K562 (cell line): ENCODE data around the gene LRRC43. TPM values are rescaled to one million over a fixed set of nuclear protein-coding genes. Genes with fewer than 3 reads are reported as not detected.

ENCODE experiments used
- CREM ChIP-seq: IDR thresholded peaks from 2 replicates; pipeline ENCODE4 v1.6.1; 2014; ENCODE audit warnings: antibody characterized with exemption, low read depth
- CTCFL ChIP-seq: IDR thresholded peaks from 2 replicates; pipeline ENCODE4 v1.6.1; 2011; ENCODE audit warnings: borderline replicate concordance, low read depth, mild to moderate bottlenecking, moderate library complexity, low read length; ENCODE audit not compliant: insufficient read depth, poor library complexity, severe bottlenecking
- MTA3 ChIP-seq: fragments of 450-650 bp; formaldehyde crosslinking; IDR thresholded peaks from 2 replicates; pipeline ENCODE4 v1.6.1; 2017; ENCODE audit warnings: mild to moderate bottlenecking, borderline replicate concordance
- NRF1 ChIP-seq, 2 experiments: fragments of 450-650 bp; IDR thresholded peaks in 1 of 2; conservative IDR thresholded peaks in 1 of 2; 2 replicates each; pipeline ENCODE4 v1.6.1; 2014; ENCODE audit warnings: mild to moderate bottlenecking in 2 of 2
- POU5F1 ChIP-seq: fragments of 150-350 bp; IDR thresholded peaks from 2 replicates; pipeline ENCODE4 v1.6.1; 2014; ENCODE audit warnings: borderline replicate concordance, low read length, low read depth, mild to moderate bottlenecking; ENCODE audit not compliant: partially characterized antibody
- PPARD ChIP-seq: fragments of 250-450 bp; sonication (Bioruptor Pico); IDR thresholded peaks from 2 replicates; pipeline ENCODE4 v1.8.0; 2022; ENCODE audit warnings: inconsistent platforms, mild to moderate bottlenecking, moderate library complexity
- RBM39 ChIP-seq: fragments of 200-400 bp; formaldehyde crosslinking; optimal IDR thresholded peaks from 2 replicates; pipeline ENCODE3; 2018; ENCODE audit warnings: low read depth, low read length
- RERE ChIP-seq: sonication (generic); formaldehyde crosslinking; IDR thresholded peaks from 2 replicates; pipeline ENCODE4 v1.8.0; 2023; ENCODE audit warnings: missing genetic modification reagents, mild to moderate bottlenecking, borderline replicate concordance
- SRF ChIP-seq, 2 experiments: fragments of 250-450, 450-650 bp in 1 of 2; sonication (Bioruptor Pico) in 1 of 2; sonication (generic) in 1 of 2; formaldehyde crosslinking; IDR thresholded peaks; 2 replicates each; pipeline versions ENCODE4 v1.5.0 to v1.5.1; 2020 to 2022; ENCODE audit warnings: mild to moderate bottlenecking in 1 of 2, missing genetic modification reagents in 1 of 2
- TEAD1 ChIP-seq, 2 experiments: fragments of 450-650 bp in 1 of 2; sonication (generic) in 1 of 2; formaldehyde crosslinking; IDR thresholded peaks; 2 replicates each; pipeline versions ENCODE4 v1.4.0 to v1.8.0; 2020 to 2022; ENCODE audit warnings: mild to moderate bottlenecking in 2 of 2, missing genetic modification reagents in 1 of 2
- TFAP4 ChIP-seq: sonication (generic); formaldehyde crosslinking; IDR thresholded peaks from 2 replicates; pipeline ENCODE4 v1.8.0; 2022; ENCODE audit warnings: missing genetic modification reagents, mild to moderate bottlenecking, moderate library complexity, borderline replicate concordance
- polyA plus RNA-seq, 8 experiments: library from polyadenylated mRNA; depleted of rRNA in 4 of 8; stranded (reverse) in 5 of 8; unstranded in 3 of 8; fragments of >200 nt; fragmentation: Nextera tagmentation in 2 of 8; fragmentation: Illumina TruSeq in 1 of 8; extraction: Ambion mirVana in 2 of 8; extraction: Trizol in 1 of 8; gene quantifications; 2 replicates each; pipeline versions ENCODE4 v1.2.1 to v1.2.3, GENCODE V29; 2011 to 2014; ENCODE audit warnings: inconsistent platforms in 1 of 8, missing spikeins in 1 of 8
- total RNA-seq, 7 experiments: library from RNA; depleted of rRNA in 6 of 7; stranded (reverse); fragments of >200 nt in 6 of 7; fragmentation: Illumina TruSeq in 2 of 7; extraction: Trizol in 2 of 7; gene quantifications; 2 replicates each; pipeline versions ENCODE4 v1.2.1 to v1.2.3, GENCODE V29; 2011 to 2021; ENCODE audit warnings: low replicate concordance in 1 of 7
- TF ChIP-seq, protein P1 (sequence below), 3 experiments: fragments of 200-800 bp in 1 of 3; fragments of 250-450 bp in 1 of 3; fragments of 450-650 bp in 1 of 3; sonication (Bioruptor Pico) in 1 of 3; sonication (Bioruptor generic) in 1 of 3; formaldehyde crosslinking in 1 of 3; IDR thresholded peaks; 2 replicates each; pipeline versions ENCODE4 v1.6.1 to v1.8.0; 2016 to 2022; ENCODE audit warnings: mild to moderate bottlenecking in 2 of 3, missing genetic modification characterization in 2 of 3, missing compliant biosample characterization in 1 of 3, moderate library complexity in 1 of 3

LRRC43 gene
- total and polyA plus RNA-seq, 9 of the 15 experiments (the other 6 are each of a cell fraction or from before 2014, with no cell fraction given) = 0.19 TPM; not detected in 8

DNA sequence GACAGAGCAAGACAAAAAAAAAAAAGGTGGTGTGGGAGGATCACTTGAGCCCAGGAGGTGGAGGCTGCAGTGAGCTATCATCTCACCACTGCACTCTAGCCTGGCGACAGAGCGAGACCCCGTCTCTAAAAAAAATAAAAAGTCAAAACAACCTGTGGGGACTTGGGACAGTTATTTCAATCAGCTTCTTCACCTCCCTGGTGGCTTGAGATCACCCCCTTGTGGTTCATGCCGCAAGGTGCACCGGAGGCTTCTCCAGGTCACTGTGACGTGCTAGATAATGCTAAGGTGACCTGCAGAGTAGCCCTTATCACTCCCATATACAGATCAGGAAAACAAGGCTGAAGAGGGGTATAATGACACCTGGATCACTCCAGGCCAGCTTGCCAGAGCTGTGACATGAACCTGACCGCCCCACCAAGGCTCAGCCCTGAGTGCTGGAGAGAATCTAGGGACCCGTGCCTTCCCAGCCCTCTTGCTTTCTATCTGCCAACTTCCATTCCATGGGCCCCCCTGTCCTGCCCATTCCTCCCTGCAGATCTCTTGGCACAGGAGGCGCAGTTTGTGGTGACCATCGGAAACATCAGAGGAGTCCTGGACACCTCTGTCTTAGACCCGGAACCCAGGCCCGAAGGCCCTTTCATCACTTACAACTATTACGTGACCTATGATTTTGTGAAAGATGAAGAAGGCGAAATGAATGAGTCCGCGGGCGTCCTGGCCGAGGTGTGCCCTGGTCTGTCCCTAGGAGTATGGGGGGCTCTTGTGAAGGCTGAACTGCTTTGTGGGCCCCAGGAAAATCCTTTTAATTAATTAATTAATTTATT, 8.1 kb downstream of the LRRC43 start (continued):
- TF ChIP-seq RERE (CRISPR knock-in tag) (no peak), NRF1 (conservative IDR thresholded peaks at IDR 0.05 in 1 of 2, IDR thresholded peaks at IDR 0.05 in 1 of 2) (no peak), PPARD (no peak), TFAP4 (peak; percentile 41; the same call in 1 of the 2 replicates), CREM (peak; percentile 84), SRF (CRISPR knock-in tag; IDR thresholded peaks at IDR 0.05) (0 out of 4 replicates have a peak, but pooled peaks of 1 of the 2 experiments have one; percentile 9), CTCFL (no peak), RBM39 (no peak), MTA3 (no peak), POU5F1 (no peak), TEAD1 (CRISPR knock-in tag; IDR thresholded peaks at IDR 0.05) (no peak)
- TF ChIP-seq, protein P1, sequence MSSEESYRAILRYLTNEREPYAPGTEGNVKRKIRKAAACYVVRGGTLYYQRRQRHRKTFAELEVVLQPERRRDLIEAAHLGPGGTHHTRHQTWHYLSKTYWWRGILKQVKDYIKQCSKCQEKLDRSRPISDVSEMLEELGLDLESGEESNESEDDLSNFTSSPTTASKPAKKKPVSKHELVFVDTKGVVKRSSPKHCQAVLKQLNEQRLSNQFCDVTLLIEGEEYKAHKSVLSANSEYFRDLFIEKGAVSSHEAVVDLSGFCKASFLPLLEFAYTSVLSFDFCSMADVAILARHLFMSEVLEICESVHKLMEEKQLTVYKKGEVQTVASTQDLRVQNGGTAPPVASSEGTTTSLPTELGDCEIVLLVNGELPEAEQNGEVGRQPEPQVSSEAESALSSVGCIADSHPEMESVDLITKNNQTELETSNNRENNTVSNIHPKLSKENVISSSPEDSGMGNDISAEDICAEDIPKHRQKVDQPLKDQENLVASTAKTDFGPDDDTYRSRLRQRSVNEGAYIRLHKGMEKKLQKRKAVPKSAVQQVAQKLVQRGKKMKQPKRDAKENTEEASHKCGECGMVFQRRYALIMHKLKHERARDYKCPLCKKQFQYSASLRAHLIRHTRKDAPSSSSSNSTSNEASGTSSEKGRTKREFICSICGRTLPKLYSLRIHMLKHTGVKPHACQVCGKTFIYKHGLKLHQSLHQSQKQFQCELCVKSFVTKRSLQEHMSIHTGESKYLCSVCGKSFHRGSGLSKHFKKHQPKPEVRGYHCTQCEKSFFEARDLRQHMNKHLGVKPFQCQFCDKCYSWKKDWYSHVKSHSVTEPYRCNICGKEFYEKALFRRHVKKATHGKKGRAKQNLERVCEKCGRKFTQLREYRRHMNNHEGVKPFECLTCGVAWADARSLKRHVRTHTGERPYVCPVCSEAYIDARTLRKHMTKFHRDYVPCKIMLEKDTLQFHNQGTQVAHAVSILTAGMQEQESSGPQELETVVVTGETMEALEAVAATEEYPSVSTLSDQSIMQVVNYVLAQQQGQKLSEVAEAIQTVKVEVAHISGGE (CRISPR knock-in tag; IDR thresholded peaks at IDR 0.05) = no peak
